ENCODE data around the gene LAMB1.

DNA sequence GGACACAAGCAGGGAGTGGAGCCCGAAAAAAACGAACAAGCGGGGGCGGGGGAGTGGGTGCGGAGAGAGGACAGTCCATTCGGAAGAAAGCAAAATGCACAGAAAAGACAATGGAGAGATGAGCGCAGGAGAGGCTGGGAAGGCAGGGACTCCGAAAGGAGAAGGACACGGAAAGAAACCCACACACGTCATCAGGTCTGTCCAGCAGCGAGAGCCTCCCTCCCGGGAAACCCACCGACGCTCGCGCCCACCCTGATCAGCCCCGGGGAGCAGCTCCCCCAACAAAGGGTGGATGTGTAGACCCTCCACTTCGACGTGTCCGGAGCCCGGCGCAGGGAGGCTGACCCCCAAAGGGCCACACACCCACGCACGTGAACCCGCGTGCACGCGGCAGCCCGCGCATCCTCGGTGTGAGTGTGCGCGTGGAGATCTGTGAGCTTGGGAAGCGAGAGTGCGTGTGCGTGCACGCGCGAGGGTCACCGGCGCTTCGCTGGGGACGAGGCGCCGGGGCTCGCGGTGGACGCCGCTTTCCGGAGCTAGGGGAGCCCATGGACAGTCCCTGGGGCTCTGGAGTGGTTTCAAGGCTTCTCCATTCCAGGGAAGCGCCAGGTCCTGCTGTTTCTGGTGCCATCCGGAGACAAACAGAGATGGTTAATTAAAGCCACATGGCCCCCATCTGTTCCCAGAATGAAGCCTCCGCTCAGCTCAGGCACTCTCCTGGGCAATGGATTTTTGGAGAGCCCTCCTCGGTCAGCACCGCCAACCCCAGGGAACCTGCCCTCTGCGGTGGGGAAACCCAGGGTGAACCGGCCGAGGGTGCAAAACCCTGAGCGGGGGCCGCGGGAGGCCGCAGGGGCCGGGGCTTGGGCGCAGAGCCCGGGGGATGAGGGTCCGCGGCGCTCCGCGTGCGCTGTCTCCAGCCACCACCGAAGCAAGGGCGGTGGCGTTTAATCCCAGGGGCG, 916 bp downstream of the LAMB1 start:
- no peak for TF ChIP-seq EZH2 (IDR thresholded peaks at IDR 0.05; ENCODE audit: borderline replicate concordance, low read length)
- TF ChIP-seq, protein P1, sequence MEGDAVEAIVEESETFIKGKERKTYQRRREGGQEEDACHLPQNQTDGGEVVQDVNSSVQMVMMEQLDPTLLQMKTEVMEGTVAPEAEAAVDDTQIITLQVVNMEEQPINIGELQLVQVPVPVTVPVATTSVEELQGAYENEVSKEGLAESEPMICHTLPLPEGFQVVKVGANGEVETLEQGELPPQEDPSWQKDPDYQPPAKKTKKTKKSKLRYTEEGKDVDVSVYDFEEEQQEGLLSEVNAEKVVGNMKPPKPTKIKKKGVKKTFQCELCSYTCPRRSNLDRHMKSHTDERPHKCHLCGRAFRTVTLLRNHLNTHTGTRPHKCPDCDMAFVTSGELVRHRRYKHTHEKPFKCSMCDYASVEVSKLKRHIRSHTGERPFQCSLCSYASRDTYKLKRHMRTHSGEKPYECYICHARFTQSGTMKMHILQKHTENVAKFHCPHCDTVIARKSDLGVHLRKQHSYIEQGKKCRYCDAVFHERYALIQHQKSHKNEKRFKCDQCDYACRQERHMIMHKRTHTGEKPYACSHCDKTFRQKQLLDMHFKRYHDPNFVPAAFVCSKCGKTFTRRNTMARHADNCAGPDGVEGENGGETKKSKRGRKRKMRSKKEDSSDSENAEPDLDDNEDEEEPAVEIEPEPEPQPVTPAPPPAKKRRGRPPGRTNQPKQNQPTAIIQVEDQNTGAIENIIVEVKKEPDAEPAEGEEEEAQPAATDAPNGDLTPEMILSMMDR (conservative IDR thresholded peaks at IDR 0.05 in 1 of 2, IDR thresholded peaks at IDR 0.05 in 1 of 2; ENCODE audit: extremely low read depth in 1 of 2, insufficient read depth in 1 of 2, low read depth in 1 of 2, low read length in 2 of 2), result no peak
